Measurements from ENCODE around the gene ARRDC5. TPM values are rescaled to one million over a fixed set of nuclear protein-coding genes. Genes with fewer than 3 reads are reported as not detected.
"Not testable (repeated sequence)": the region's sequence is repeated elsewhere in the genome, so short reads cannot be mapped to it uniquely, and the experiment has no call there.

ARRDC5 gene
- total RNA-seq, 1 experiment from 2014 or later, result not detected

GRCh38 chr19:4847190-4847973 lies 55.3 kb downstream of the ARRDC5 start:
- Histone ChIP-seq H2BK5ac (ENCODE audit: insufficient read length, low read length) (no peak overlapping the region), H3K14ac (ENCODE audit: insufficient read depth, low read length) (no peak overlapping the region), H3K9me3 (ENCODE audit: control insufficient read depth, low read depth, low read length) (no peaks in the 10 kb centered on the region), H3K4me2 (ENCODE audit: insufficient read depth, insufficient read length, low read length) (no peak overlapping the region), H2BK15ac (ENCODE audit: low read depth, low read length) (no peak overlapping the region), H3K23ac (ENCODE audit: insufficient read length, low read depth, low read length) (no peak overlapping the region), H3K79me1 (ENCODE audit: insufficient read depth, low read depth, low read length, poor library complexity, severe bottlenecking) (no peaks in the 10 kb centered on the region), H4K5ac (ENCODE audit: insufficient read length, low read depth, low read length) (no peak overlapping the region), H3K18ac (ENCODE audit: insufficient read length, low read depth, low read length) (no peak overlapping the region), H3K4ac (ENCODE audit: low read depth, low read length) (no peak overlapping the region), H3K23me2 (ENCODE audit: insufficient read length, low read depth, low read length, poor library complexity, severe bottlenecking) (no peaks in the 10 kb centered on the region), H3K4me1 (ENCODE audit: insufficient read depth, low read length) (no peaks in the 10 kb centered on the region), H2AK5ac (ENCODE audit: insufficient read length, low read length) (no peak overlapping the region), H3K56ac (ENCODE audit: insufficient read length, low read depth, low read length) (no peak overlapping the region), H2BK20ac (ENCODE audit: low read depth, low read length, poor library complexity, severe bottlenecking) (no peak overlapping the region), H2BK120ac (ENCODE audit: low read depth, low read length, poor library complexity, severe bottlenecking) (no peak overlapping the region), H2BK12ac (ENCODE audit: insufficient read length, low read depth, low read length) (no peak overlapping the region), H3K27ac (ENCODE audit: insufficient read length, low read depth, low read length) (no peak overlapping the region), H3T11ph (ENCODE audit: low read length) (no peak overlapping the region), H4K20me1 (ENCODE audit: control insufficient read depth, insufficient read depth, insufficient read length) (no peaks in the 10 kb centered on the region), H4K8ac (replicated peaks; ENCODE audit: insufficient read length, low read depth, low read length) (no peak overlapping the region), H4K91ac (ENCODE audit: insufficient read length, low read depth, low read length) (no peak overlapping the region), H3K27me3 (ENCODE audit: insufficient read depth, low read length) (no peaks in the 10 kb centered on the region), H3K9ac (ENCODE audit: extremely low read depth, insufficient read length, low read length) (no peak overlapping the region), H2AFZ (ENCODE audit: low read length) (no peak overlapping the region), H3K79me2 (ENCODE audit: insufficient read depth, low read length) (no peaks in the 10 kb centered on the region)
- no CpG with 5 or more reads among the region's 23 CpGs for WGBS (ENCODE audit: extremely low coverage, insufficient read length, low lambda C conversion rate)
- no peaks in the 10 kb centered on the region for H3K4me1 Mint-ChIP-seq
- H3K4me3 Mint-ChIP-seq, result no peak overlapping the region
- H3K27ac Mint-ChIP-seq, result no peak overlapping the region
- peaks cover 1% of the 10 kb centered on the region; the same call in 1 of the 2 replicates for H3K27me3 Mint-ChIP-seq (ENCODE audit: low read depth)
- DNase-seq, result no peak
- no peaks in the 10 kb centered on the region for H3K9me3 Mint-ChIP-seq
- peaks cover 26 to 68% (median 65%) of the 10 kb centered on the region in 3 experiments for H3K36me3 Mint-ChIP-seq (ENCODE audit: insufficient read depth in 1 of 3, low read depth in 3 of 3)
- TF ChIP-seq CTCF (conservative IDR thresholded peaks at IDR 0.05), result no peak

GRCh38 chr19:4845975-4846374 lies 56.7 kb downstream of the ARRDC5 start:
- H3K9me3 ChIP-seq (ENCODE audit: control insufficient read depth, low read depth, low read length); H2AFZ ChIP-seq (ENCODE audit: low read length); H3K9ac ChIP-seq (ENCODE audit: extremely low read depth, insufficient read length, low read length); H2BK12ac ChIP-seq (ENCODE audit: insufficient read length, low read depth, low read length); H4K91ac ChIP-seq (ENCODE audit: insufficient read length, low read depth, low read length); H3K27me3 ChIP-seq (ENCODE audit: insufficient read depth, low read length); H3K14ac ChIP-seq (ENCODE audit: insufficient read depth, low read length); H3K18ac ChIP-seq (ENCODE audit: insufficient read length, low read depth, low read length); H3K9me3 Mint-ChIP-seq; H3K79me2 ChIP-seq (ENCODE audit: insufficient read depth, low read length); H3K27ac ChIP-seq (ENCODE audit: insufficient read length, low read depth, low read length); H3K4me2 ChIP-seq (ENCODE audit: insufficient read depth, insufficient read length, low read length); H3K4me3 Mint-ChIP-seq; H2BK20ac ChIP-seq (ENCODE audit: low read depth, low read length, poor library complexity, severe bottlenecking); H2AK5ac ChIP-seq (ENCODE audit: insufficient read length, low read length); H2BK120ac ChIP-seq (ENCODE audit: low read depth, low read length, poor library complexity, severe bottlenecking); H3T11ph ChIP-seq (ENCODE audit: low read length); H3K27me3 Mint-ChIP-seq (ENCODE audit: low read depth); H4K20me1 ChIP-seq (ENCODE audit: control insufficient read depth, insufficient read depth, insufficient read length); H2BK15ac ChIP-seq (ENCODE audit: low read depth, low read length); H3K4me1 ChIP-seq (ENCODE audit: insufficient read depth, low read length); H4K5ac ChIP-seq (ENCODE audit: insufficient read length, low read depth, low read length); DNase-seq; H3K4me1 Mint-ChIP-seq; H3K56ac ChIP-seq (ENCODE audit: insufficient read length, low read depth, low read length); H3K23me2 ChIP-seq (ENCODE audit: insufficient read length, low read depth, low read length, poor library complexity, severe bottlenecking); H4K8ac ChIP-seq (replicated peaks; ENCODE audit: insufficient read length, low read depth, low read length); H3K27ac Mint-ChIP-seq; H2BK5ac ChIP-seq (ENCODE audit: insufficient read length, low read length); H3K79me1 ChIP-seq (ENCODE audit: insufficient read depth, low read depth, low read length, poor library complexity, severe bottlenecking); H3K4ac ChIP-seq (ENCODE audit: low read depth, low read length); H3K23ac ChIP-seq (ENCODE audit: insufficient read length, low read depth, low read length): not testable (repeated sequence)
- H3K36me3 Mint-ChIP-seq (ENCODE audit: insufficient read depth in 1 of 3, low read depth in 3 of 3), result peaks cover 29 to 71% (median 65%) of the 10 kb centered on the region in 3 experiments
- WGBS (ENCODE audit: extremely low coverage, insufficient read length, low lambda C conversion rate), result no CpG with 5 or more reads among the region's 9 CpGs

Measured in H9 (cell line).